Astrocyte of the cerebellum (primary cell): ENCODE measurements around the gene SLC5A2.

Source experiments
- DNase-seq: peaks from one replicate; pipeline ENCODE4 v3.0.0-alpha.2; 2011; ENCODE audit warnings: low read depth
- H3K4me3 ChIP-seq: 2 replicates; pipeline ENCODE4 v1.5.1; 2011; ENCODE audit warnings: mild to moderate bottlenecking, low read depth, low read length, moderate library complexity
- CTCF ChIP-seq: IDR thresholded peaks from 2 replicates; pipeline ENCODE4 v1.5.1; 2012; ENCODE audit warnings: low read length, low read depth, moderate library complexity, mild to moderate bottlenecking; ENCODE audit errors: missing control alignments
- in situ Hi-C: cut with HindIII; loops from 2 replicates; pipeline ENCODE4 v1.10.0; 2017; ENCODE audit warnings: low sequenced_read_pairs

The SLC5A2 gene

GRCh38 chr16:31507617-31507928 is 24.6 kb downstream of the SLC5A2 start:
- in situ Hi-C loops: no loop called here
- TF ChIP-seq CTCF: no peak
- peak overlapping the region; percentile 95 for H3K4me3 ChIP-seq
- no peak for DNase-seq

- in situ Hi-C loops: no loop called here
- no peak for TF ChIP-seq CTCF
- H3K4me3 ChIP-seq: peak within 1 kb of the TSS; percentile 95
- peak; percentile 71 for DNase-seq
Observed at GRCh38 chr16:31507929-31508705, 25.2 kb downstream of the SLC5A2 start, which contains the start of gene RUSF1. RUSF1 (minus strand) TSS chr16:31508391; CDS start chr16:31508373, 18 bp downstream.

GRCh38 chr16:31508706-31509195 is 25.8 kb downstream of the SLC5A2 start:
- DNase-seq: no peak
- in situ Hi-C loops: no loop called here
- peak overlapping the region; percentile 95 for H3K4me3 ChIP-seq
- TF ChIP-seq CTCF: no peak

GRCh38 chr16:31513126-31513525 is 30.2 kb downstream of the SLC5A2 start:
- DNase-seq: no peak
- no peak overlapping the region for H3K4me3 ChIP-seq
- no peak for TF ChIP-seq CTCF
- in situ Hi-C loops: no loop called here

DNA sequence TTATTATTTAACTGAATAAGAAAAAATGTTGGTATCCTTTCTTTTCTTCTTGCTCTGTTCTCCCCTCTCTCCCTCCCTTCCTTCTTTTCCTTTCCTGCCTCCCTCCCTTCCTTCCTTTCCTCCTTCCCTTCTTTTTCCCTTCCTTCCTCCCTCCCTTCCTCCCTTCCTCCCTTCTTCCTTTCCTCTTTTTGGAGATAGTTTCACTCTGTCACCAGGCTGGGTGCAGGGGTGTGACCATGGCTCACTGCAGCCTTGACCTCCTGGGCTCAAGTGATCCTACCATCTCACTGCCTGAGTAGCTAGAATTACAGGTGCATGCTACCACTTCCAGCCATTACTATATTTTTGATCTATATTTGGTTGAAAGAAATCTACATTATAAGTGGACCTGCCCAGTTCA is 31.0 kb downstream of the SLC5A2 start:
- no peak for DNase-seq
- in situ Hi-C loops: no loop called here

GRCh38 chr16:31517800-31518402 is 35.0 kb downstream of the SLC5A2 start:
- no peak for DNase-seq
- TF ChIP-seq CTCF: no peak
- in situ Hi-C loops: no loop called here
- no peak overlapping the region for H3K4me3 ChIP-seq

More for the DNA sequence above, 31.0 kb downstream of the SLC5A2 start:
- H3K4me3 ChIP-seq: no peak overlapping the region
- no peak for TF ChIP-seq CTCF
